SK-N-MC (cell line): ENCODE results near the gene MAP2K7.

Source experiments
- EZH2 ChIP-seq: fragments of 200-600 bp; sonication (generic); IDR thresholded peaks from one replicate; pipeline ENCODE4 v1.6.1; 2017; ENCODE audit warnings: antibody characterized with exemption
- POLR2AphosphoS5 ChIP-seq: IDR thresholded peaks from 2 replicates; pipeline ENCODE4 v1.6.1; 2012; ENCODE audit warnings: mild to moderate bottlenecking, low read depth, low read length, borderline replicate concordance

GRCh38 chr19:7926727-7927604 is 23.3 kb downstream of the MAP2K7 start:
- TF ChIP-seq POLR2AphosphoS5: no peak
- no peak for TF ChIP-seq EZH2
